Neural cell (in vitro differentiated cells): Measurements from ENCODE around the gene REST.

Experiments used
- CTCF ChIP-seq: fragments of 450-650 bp; IDR thresholded peaks from 2 replicates; pipeline ENCODE4 v1.5.1; 2014; ENCODE audit warnings: antibody characterized with exemption, mild to moderate bottlenecking, moderate library complexity; ENCODE audit not compliant: poor library complexity, severe bottlenecking
- POLR2AphosphoS5 ChIP-seq: IDR thresholded peaks from 2 replicates; pipeline ENCODE4 v1.6.1; 2012
- TAF1 ChIP-seq: IDR thresholded peaks from 2 replicates; pipeline ENCODE4 v1.6.1; 2012; ENCODE audit warnings: low read depth

- TF ChIP-seq POLR2AphosphoS5 (no peak), CTCF (no peak), TAF1 (no peak)
Measured at GRCh38 chr4:56941403-56941802, 33.7 kb downstream of the REST start.
